ENCODE measurements around the gene AAMP.

DNA sequence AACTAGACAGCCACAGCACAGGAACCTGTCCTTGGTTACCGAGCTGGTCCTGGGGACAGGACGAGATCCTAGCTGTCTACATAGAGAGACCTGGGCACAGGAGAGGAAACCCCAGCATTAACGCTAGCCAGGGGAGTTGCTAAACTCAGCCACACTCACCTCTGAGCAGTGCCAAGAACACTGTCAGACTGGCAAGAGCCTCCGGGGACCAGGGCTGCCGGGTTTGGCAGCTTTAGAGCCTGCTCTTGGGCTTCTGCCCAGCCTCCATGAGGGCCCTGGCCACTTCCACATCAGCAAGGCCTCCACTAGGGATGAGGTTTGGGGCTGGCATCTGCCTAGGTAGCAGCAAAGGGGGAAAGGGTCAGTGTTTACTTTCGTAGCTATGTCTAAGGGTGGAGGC is 15.7 kb upstream of the AAMP start:
- no peak for TF ChIP-seq CEBPB (IDR thresholded peaks at IDR 0.05)
- TF ChIP-seq, protein P1, sequence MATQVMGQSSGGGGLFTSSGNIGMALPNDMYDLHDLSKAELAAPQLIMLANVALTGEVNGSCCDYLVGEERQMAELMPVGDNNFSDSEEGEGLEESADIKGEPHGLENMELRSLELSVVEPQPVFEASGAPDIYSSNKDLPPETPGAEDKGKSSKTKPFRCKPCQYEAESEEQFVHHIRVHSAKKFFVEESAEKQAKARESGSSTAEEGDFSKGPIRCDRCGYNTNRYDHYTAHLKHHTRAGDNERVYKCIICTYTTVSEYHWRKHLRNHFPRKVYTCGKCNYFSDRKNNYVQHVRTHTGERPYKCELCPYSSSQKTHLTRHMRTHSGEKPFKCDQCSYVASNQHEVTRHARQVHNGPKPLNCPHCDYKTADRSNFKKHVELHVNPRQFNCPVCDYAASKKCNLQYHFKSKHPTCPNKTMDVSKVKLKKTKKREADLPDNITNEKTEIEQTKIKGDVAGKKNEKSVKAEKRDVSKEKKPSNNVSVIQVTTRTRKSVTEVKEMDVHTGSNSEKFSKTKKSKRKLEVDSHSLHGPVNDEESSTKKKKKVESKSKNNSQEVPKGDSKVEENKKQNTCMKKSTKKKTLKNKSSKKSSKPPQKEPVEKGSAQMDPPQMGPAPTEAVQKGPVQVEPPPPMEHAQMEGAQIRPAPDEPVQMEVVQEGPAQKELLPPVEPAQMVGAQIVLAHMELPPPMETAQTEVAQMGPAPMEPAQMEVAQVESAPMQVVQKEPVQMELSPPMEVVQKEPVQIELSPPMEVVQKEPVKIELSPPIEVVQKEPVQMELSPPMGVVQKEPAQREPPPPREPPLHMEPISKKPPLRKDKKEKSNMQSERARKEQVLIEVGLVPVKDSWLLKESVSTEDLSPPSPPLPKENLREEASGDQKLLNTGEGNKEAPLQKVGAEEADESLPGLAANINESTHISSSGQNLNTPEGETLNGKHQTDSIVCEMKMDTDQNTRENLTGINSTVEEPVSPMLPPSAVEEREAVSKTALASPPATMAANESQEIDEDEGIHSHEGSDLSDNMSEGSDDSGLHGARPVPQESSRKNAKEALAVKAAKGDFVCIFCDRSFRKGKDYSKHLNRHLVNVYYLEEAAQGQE (IDR thresholded peaks at IDR 0.05; ENCODE audit: low read depth), result no peak
- TF ChIP-seq YY1 (IDR thresholded peaks at IDR 0.05; ENCODE audit: low read depth), result no peak
- TF ChIP-seq RAD21 (IDR thresholded peaks at IDR 0.05; ENCODE audit: low read depth), result no peak
- TF ChIP-seq, protein P2, sequence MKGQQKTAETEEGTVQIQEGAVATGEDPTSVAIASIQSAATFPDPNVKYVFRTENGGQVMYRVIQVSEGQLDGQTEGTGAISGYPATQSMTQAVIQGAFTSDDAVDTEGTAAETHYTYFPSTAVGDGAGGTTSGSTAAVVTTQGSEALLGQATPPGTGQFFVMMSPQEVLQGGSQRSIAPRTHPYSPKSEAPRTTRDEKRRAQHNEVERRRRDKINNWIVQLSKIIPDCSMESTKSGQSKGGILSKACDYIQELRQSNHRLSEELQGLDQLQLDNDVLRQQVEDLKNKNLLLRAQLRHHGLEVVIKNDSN (IDR thresholded peaks at IDR 0.05), result no peak
- no peak for TF ChIP-seq EP300 (IDR thresholded peaks at IDR 0.05; ENCODE audit: borderline replicate concordance)
- no peak for TF ChIP-seq ZBTB7A (IDR thresholded peaks at IDR 0.05; ENCODE audit: low read depth)
- no peak for TF ChIP-seq CREB1 (IDR thresholded peaks at IDR 0.05; ENCODE audit: low read depth)
- no peak for TF ChIP-seq NFIC (IDR thresholded peaks at IDR 0.05)
- TF ChIP-seq, protein P3, sequence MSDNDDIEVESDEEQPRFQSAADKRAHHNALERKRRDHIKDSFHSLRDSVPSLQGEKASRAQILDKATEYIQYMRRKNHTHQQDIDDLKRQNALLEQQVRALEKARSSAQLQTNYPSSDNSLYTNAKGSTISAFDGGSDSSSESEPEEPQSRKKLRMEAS (IDR thresholded peaks at IDR 0.05), result no peak
- no peak for TF ChIP-seq TCF12 (IDR thresholded peaks at IDR 0.05; ENCODE audit: low read depth)
